Lung (tissue), 13 donors: ENCODE data around the gene RSRC2. TPM values are rescaled to one million over a fixed set of nuclear protein-coding genes. Genes with fewer than 3 reads are reported as not detected.

Experiments
- ATAC-seq: fragments of 200-7000 bp; cut with Tn5 transposase; one replicate; pipeline ENCODE4 v1.9.1; 2020; ENCODE audit warnings: moderate number of reproducible peaks; ENCODE audit not compliant: insufficient read depth, low FRiP score
- DNase-seq, 3 donors: peaks; one replicate each; pipeline ENCODE4 v3.0.0-alpha.2; 2013 to 2017
- H3K27ac ChIP-seq, 2 donors: one replicate each; pipeline ENCODE4 v1.5.1; 2013; ENCODE audit warnings: mild to moderate bottlenecking in 2 of 2, moderate library complexity in 2 of 2, control low read depth in 1 of 2, inconsistent platforms in 1 of 2, low read depth in 1 of 2, low read length in 1 of 2
- H3K27me3 ChIP-seq, 3 donors: one replicate each; pipeline ENCODE4 v1.5.1; 2013; ENCODE audit warnings: low read length in 2 of 3; ENCODE audit not compliant: control insufficient read depth in 3 of 3, insufficient read depth in 3 of 3
- H3K36me3 ChIP-seq, 4 donors: one replicate each; pipeline ENCODE4 v1.5.1; 2013; ENCODE audit warnings: low read length in 4 of 4, mild to moderate bottlenecking in 1 of 4, moderate library complexity in 1 of 4; ENCODE audit not compliant: control insufficient read depth in 4 of 4, insufficient read depth in 4 of 4
- H3K4me1 ChIP-seq, 5 donors: one replicate each; pipeline ENCODE4 v1.5.1; 2013; ENCODE audit warnings: low read length in 5 of 5, mild to moderate bottlenecking in 2 of 5, moderate library complexity in 1 of 5; ENCODE audit not compliant: control insufficient read depth in 5 of 5, insufficient read depth in 5 of 5
- H3K4me3 ChIP-seq: one replicate; pipeline ENCODE4 v1.5.1; 2013; ENCODE audit warnings: mild to moderate bottlenecking, control low read depth, moderate library complexity
- H3K9ac ChIP-seq, 2 donors: one replicate each; pipeline ENCODE4 v1.5.1; 2013; ENCODE audit warnings: low read length in 2 of 2, control low read depth in 1 of 2; ENCODE audit not compliant: insufficient read depth in 1 of 2
- H3K9me3 ChIP-seq, 4 donors: one replicate each; pipeline ENCODE4 v1.5.1; 2013; ENCODE audit warnings: low read length in 3 of 4, mild to moderate bottlenecking in 1 of 4, moderate library complexity in 1 of 4; ENCODE audit not compliant: control insufficient read depth in 4 of 4, insufficient read depth in 3 of 4
- WGBS, 2 donors: extraction: QIAGEN DNeasy Blood & Tissue Kit; methylation state at CpG; one replicate each; pipeline ENCODE4 v1.1.7; 2013; 5-methylcytosine and 5-hydroxymethylcytosine counted together
- polyA plus RNA-seq, 2 donors: library from polyadenylated mRNA; stranded (reverse); fragments of 200-250 nt; gene quantifications; one replicate each; pipeline ENCODE4 v1.2.1, GENCODE V29; 2013
- small RNA-seq: library from RNA; depleted of rRNA; stranded (forward); fragments of <200 nt; gene quantifications from one replicate; pipeline ENCODE3, GENCODE V24; 2014; ENCODE audit warnings: low replicate concordance
- total RNA-seq, 2 donors: library from RNA; depleted of rRNA in 1 of 2; stranded (reverse); fragments of >200 nt in 1 of 2; gene quantifications; one replicate each; pipeline ENCODE4 v1.2.1, GENCODE V29; 2014 to 2021
- TF ChIP-seq, protein P1 (sequence below): IDR thresholded peaks from 2 replicates; pipeline ENCODE4 v1.5.1; 2012; ENCODE audit warnings: mild to moderate bottlenecking; ENCODE audit errors: control extremely low read depth, extremely low read depth
- donor health status: control.
- donor health status: control.
- donor health status: Bipolar disorder and iron deficiency.
- donor health status: healthy.
- donor health status: DM: yes; HTN: yes; CAD: no.

RSRC2 gene
- total and polyA plus RNA-seq, 4 donors = 43.3 to 115 (median 47.9) TPM

DNA sequence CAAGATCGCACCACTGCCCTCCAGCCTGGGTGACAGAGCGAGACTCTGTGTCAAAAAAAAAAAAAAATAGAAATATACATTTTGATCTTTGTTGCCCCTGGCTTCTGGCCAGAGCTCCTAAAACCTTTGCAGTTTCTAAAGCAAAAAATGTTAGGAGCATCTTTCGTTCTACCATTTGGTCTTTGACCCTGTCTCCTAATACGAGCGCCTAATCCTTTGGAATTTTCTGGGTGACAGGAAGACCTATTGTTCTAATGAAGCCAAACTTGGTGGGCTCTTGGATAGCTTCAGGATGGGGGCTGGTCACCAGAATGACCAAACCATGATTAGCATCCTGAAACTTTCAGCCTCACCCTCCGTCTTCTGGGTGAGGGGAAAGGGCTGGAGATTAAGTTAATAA, 72.0 kb downstream of the RSRC2 start:
- TF ChIP-seq, protein P1, sequence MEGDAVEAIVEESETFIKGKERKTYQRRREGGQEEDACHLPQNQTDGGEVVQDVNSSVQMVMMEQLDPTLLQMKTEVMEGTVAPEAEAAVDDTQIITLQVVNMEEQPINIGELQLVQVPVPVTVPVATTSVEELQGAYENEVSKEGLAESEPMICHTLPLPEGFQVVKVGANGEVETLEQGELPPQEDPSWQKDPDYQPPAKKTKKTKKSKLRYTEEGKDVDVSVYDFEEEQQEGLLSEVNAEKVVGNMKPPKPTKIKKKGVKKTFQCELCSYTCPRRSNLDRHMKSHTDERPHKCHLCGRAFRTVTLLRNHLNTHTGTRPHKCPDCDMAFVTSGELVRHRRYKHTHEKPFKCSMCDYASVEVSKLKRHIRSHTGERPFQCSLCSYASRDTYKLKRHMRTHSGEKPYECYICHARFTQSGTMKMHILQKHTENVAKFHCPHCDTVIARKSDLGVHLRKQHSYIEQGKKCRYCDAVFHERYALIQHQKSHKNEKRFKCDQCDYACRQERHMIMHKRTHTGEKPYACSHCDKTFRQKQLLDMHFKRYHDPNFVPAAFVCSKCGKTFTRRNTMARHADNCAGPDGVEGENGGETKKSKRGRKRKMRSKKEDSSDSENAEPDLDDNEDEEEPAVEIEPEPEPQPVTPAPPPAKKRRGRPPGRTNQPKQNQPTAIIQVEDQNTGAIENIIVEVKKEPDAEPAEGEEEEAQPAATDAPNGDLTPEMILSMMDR = no peak
- no peaks in the 10 kb centered on the region for H3K4me1 ChIP-seq
- no peaks in the 10 kb centered on the region for H3K27me3 ChIP-seq
- no peaks in the 10 kb centered on the region for H3K36me3 ChIP-seq
- no peak overlapping the region for H3K4me3 ChIP-seq
- ATAC-seq (no peak), DNase-seq (no peak)
- WGBS, 2 donors = 64 to 81% methylated on average over 6 of the region's 6 CpGs
- H3K9ac ChIP-seq = no peak overlapping the region
- no peaks in the 10 kb centered on the region for H3K9me3 ChIP-seq
- H3K27ac ChIP-seq = no peak overlapping the region

DNA sequence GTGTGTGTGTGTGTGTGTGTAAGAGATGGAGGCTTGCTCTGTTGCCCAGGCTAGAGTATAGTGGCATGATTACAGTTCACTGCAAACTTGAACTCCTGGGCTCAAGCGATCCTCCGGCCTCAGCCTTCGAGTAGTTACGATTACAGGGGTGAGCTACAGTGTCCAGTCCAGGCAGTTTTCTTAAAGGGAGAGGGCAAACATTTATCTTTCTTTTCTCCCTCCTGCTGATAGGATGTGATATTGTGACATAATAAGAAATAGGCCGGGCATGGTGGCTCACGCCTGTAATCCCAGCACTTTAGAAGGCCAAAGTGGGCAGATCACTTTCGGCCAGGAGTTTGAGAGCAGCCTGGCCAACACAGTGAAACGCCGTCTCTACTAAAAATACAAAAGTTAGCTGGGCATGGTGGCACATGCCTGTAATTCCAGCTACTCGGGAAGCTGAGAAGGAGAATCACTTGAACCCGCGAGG, 72.5 kb downstream of the RSRC2 start:
- Histone ChIP-seq H3K4me3 (no peak overlapping the region), H3K27me3 (no peaks in the 10 kb centered on the region), H3K27ac (no peak overlapping the region), H3K36me3 (no peaks in the 10 kb centered on the region), H3K4me1 (no peaks in the 10 kb centered on the region), H3K9me3 (no peaks in the 10 kb centered on the region), H3K9ac (no peak overlapping the region)
- TF ChIP-seq, protein P1 = no peak
- ATAC-seq = no peak
- WGBS, 2 donors = 88% methylated on average over 12 of the region's 12 CpGs
- DNase-seq = no peak

Small RNA genes lying within 50 kb of the gene (small RNA-seq; reads per million reads assigned to genes)
- gene AC026333.1 = not detected
- gene RF00411 = not detected

Other genes with a start within 250 kb of the RSRC2 start
- 10 to 100 TPM; 48.7 to 93.7 TPM for gene CLIP1, start 104.3 kb downstream of the RSRC2 start, total RNA-seq
- gene CLIP1, start 104.3 kb downstream of the RSRC2 start, polyA plus RNA-seq = 10 to 100 TPM; 26.6 to 43.0 TPM
- gene ZCCHC8, start 26.0 kb downstream of the RSRC2 start, total RNA-seq = 10 to 100 TPM; 16.7 to 48.1 TPM
- gene ZCCHC8, start 26.0 kb downstream of the RSRC2 start, polyA plus RNA-seq = 10 to 100 TPM; 12.8 to 26.9 TPM
- gene KNTC1, start 313 bp upstream of the RSRC2 start, total RNA-seq = 10 to 100 TPM; 11.4 to 34.0 TPM
- 10 to 100 TPM in 1 of 2 donors, 1 to 10 TPM in 1; 4.0 to 10.4 TPM for gene KNTC1, start 313 bp upstream of the RSRC2 start, polyA plus RNA-seq
- 1 to 10 TPM; 5.9 to 7.1 TPM for gene HCAR2, start 176.4 kb upstream of the RSRC2 start, total RNA-seq
- 10 to 100 TPM in 1 of 2 donors, 1 to 10 TPM in 1; 1.4 to 31.4 TPM for gene HCAR2, start 176.4 kb upstream of the RSRC2 start, polyA plus RNA-seq
- 10 to 100 TPM in 1 of 2 donors, 1 to 10 TPM in 1; 2.5 to 10.4 TPM for gene HCAR3, start 189.9 kb upstream of the RSRC2 start, total RNA-seq
- gene HCAR3, start 189.9 kb upstream of the RSRC2 start, polyA plus RNA-seq = 10 to 100 TPM in 1 of 2 donors, under 1 TPM in 1; 0.47 to 52.6 TPM
- 1 to 10 TPM in 1 of 2 donors, under 1 TPM in 1; 0.31 to 2.2 TPM for gene HCAR1, start 203.9 kb upstream of the RSRC2 start, total RNA-seq
- under 1 TPM; 0.29 to 0.37 TPM for gene HCAR1, start 203.9 kb upstream of the RSRC2 start, polyA plus RNA-seq
- 10 to 100 TPM; 31.3 to 40.2 TPM for gene DENR, start 225.9 kb upstream of the RSRC2 start, total RNA-seq
- 10 to 100 TPM; 19.5 to 19.9 TPM for gene DENR, start 225.9 kb upstream of the RSRC2 start, polyA plus RNA-seq
- gene CCDC62, start 247.6 kb upstream of the RSRC2 start, total RNA-seq = under 1 TPM; 0.37 to 0.97 TPM
- gene CCDC62, start 247.6 kb upstream of the RSRC2 start, polyA plus RNA-seq = under 1 TPM; 0.08 to 0.14 TPM